Measurements from ENCODE around the gene GRIK4. TPM values are rescaled to one million over a fixed set of nuclear protein-coding genes. Genes with fewer than 3 reads are reported as not detected.

Gene GRIK4
- total and polyA plus RNA-seq, 8 donors = 0.06 to 0.31 TPM; not detected in 6

DNA sequence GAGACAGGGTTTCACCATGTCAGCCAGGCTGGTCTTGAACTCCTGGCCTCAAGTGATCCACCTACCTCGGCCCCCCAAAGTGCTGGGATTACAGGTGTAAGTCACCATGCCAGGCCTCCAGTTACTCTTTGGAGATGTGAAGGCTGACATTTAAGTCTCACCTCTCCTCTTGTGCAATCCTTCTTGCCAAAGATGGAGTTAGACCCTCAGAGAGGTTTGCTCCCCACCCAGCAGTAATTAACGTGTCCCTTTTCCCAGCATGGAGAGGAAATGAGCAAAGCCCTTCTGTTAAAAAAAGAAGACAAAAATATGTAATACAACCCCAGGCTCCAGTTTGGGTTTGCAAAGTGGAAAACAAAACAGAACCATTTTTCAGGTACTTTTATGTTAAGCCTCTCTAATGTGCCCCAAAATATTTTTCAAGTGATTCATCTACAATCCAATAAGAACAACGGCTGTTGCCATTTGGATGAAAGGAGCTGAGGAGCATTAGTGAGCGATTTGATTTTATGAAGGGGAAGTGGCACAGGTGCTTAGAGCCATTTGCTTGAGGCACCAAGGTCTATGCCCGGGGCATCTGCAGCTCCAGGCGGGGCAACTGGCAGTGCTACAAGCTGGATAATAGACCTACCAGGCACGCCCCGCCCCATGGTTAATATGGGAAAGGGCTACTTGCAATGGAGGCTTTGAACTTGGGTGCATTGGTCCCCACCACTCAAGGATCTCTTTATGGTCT is 57.2 kb downstream of the GRIK4 start:
- Histone ChIP-seq H3K36me3 (no peaks in the 10 kb centered on the region), H3K27me3 (peaks cover 6 to 58% (median 27%) of the 10 kb centered on the region in 3 donors), H3K9me3 (no peaks in the 10 kb centered on the region), H3K27ac (no peak overlapping the region), H3K4me1 (peaks cover 10 to 20% (median 14%) of the 10 kb centered on the region in 4 donors), H3K4me3 (no peak overlapping the region)
- no peak for DNase-seq
- intact Hi-C loops (cut with DNase I; ENCODE audit: low total_unique reads) = no loop called here
- WGBS, 5 donors = 74 to 90% (median 83%) methylated on average over 8 of the region's 8 CpGs
- TF ChIP-seq EP300 (IDR thresholded peaks at IDR 0.05) = no peak
- TF ChIP-seq POLR2A (IDR thresholded peaks at IDR 0.05) = no peak
- no peak for TF ChIP-seq POLR2AphosphoS5 (IDR thresholded peaks at IDR 0.05)
- TF ChIP-seq, protein P1, sequence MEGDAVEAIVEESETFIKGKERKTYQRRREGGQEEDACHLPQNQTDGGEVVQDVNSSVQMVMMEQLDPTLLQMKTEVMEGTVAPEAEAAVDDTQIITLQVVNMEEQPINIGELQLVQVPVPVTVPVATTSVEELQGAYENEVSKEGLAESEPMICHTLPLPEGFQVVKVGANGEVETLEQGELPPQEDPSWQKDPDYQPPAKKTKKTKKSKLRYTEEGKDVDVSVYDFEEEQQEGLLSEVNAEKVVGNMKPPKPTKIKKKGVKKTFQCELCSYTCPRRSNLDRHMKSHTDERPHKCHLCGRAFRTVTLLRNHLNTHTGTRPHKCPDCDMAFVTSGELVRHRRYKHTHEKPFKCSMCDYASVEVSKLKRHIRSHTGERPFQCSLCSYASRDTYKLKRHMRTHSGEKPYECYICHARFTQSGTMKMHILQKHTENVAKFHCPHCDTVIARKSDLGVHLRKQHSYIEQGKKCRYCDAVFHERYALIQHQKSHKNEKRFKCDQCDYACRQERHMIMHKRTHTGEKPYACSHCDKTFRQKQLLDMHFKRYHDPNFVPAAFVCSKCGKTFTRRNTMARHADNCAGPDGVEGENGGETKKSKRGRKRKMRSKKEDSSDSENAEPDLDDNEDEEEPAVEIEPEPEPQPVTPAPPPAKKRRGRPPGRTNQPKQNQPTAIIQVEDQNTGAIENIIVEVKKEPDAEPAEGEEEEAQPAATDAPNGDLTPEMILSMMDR (IDR thresholded peaks at IDR 0.05) = no peak

- DNase-seq = no peak
- Histone ChIP-seq H3K9me3 (no peaks in the 10 kb centered on the region), H3K27me3 (peaks cover 0 to 51% (median 16%) of the 10 kb centered on the region in 3 donors), H3K4me3 (no peak overlapping the region), H3K27ac (no peak overlapping the region), H3K36me3 (no peaks in the 10 kb centered on the region), H3K4me1 (peaks cover 2 to 8% (median 4%) of the 10 kb centered on the region in 4 donors)
- no peak for TF ChIP-seq POLR2A (IDR thresholded peaks at IDR 0.05)
- TF ChIP-seq, protein P1 (IDR thresholded peaks at IDR 0.05) = no peak
- TF ChIP-seq POLR2AphosphoS5 (IDR thresholded peaks at IDR 0.05) = no peak
- TF ChIP-seq EP300 (IDR thresholded peaks at IDR 0.05) = no peak
- 61 to 78% (median 69%) methylated on average over 7 of the region's 7 CpGs for WGBS, 5 donors
- intact Hi-C loops (cut with DNase I; ENCODE audit: low total_unique reads) = no loop called here
Observed at GRCh38 chr11:120569861-120570260, 58.3 kb downstream of the GRIK4 start.

DNA sequence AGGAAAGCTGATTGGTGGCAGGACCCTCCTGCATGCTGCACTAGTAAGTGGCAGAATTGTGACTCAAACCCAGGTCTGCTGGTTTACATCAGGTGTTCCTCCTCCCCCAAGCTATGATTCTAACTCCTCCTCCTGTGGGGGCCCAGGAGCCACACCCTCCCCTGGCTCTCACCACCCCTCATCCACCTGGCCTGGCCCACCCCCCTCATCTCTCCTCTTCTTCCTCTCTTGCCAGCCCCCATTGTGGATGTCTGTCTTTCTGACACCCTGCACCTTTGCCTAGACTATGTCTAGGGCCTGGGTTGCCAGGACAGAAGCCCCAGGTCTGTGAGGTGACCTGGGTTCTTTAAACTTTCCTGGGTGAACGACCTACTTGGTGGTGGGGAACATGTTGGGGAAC is 59.9 kb downstream of the GRIK4 start:
- Histone ChIP-seq H3K27ac (no peak overlapping the region), H3K4me3 (no peak overlapping the region), H3K27me3 (peaks cover 0 to 38% (median 4%) of the 10 kb centered on the region in 3 donors), H3K9me3 (no peaks in the 10 kb centered on the region), H3K4me1 (no peaks in the 10 kb centered on the region), H3K36me3 (no peaks in the 10 kb centered on the region)
- no peak for TF ChIP-seq POLR2AphosphoS5 (IDR thresholded peaks at IDR 0.05)
- TF ChIP-seq, protein P1 (IDR thresholded peaks at IDR 0.05) = no peak
- no peak for TF ChIP-seq POLR2A (IDR thresholded peaks at IDR 0.05)
- no peak for TF ChIP-seq EP300 (IDR thresholded peaks at IDR 0.05)
- intact Hi-C loops (cut with DNase I; ENCODE audit: low total_unique reads) = no loop called here
- 18 to 54% (median 39%) methylated on average over 1 of the region's 1 CpG for WGBS, 5 donors
- no peak for DNase-seq

DNA sequence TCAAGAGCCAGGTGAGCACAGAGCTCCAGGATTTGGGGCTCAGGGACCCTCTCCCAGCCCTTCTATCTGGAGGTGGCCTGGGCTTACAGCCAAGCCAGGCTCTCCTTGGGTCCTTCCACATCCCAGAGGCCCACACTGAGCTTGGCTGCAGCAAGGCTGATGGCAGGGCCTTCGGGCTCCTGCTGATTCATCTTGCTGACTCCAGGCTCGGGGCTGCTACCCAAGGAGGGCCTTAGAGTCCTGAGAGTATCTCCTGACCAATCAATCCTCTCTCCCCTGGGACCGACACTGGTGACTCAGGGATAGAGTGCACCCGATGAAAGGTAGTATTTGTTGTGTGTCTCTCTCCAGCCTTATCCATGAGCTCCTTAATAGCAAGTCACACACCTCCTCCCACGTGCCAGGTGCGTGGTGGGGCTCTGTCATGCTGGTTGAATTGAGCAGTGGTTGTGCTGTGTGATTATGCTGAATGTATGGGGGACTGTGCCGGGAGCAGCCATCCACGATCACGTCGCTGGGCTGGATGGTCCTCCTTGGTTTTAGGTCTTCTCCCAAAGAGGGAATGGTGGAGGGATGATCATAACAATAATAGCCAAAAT is 62.3 kb downstream of the GRIK4 start:
- Histone ChIP-seq H3K27me3 (peaks cover 0 to 39% (median 6%) of the 10 kb centered on the region in 3 donors), H3K4me3 (no peak overlapping the region), H3K9me3 (no peaks in the 10 kb centered on the region), H3K4me1 (no peaks in the 10 kb centered on the region), H3K27ac (no peak overlapping the region), H3K36me3 (no peaks in the 10 kb centered on the region)
- TF ChIP-seq POLR2A (IDR thresholded peaks at IDR 0.05) (no peak), POLR2AphosphoS5 (IDR thresholded peaks at IDR 0.05) (no peak), EP300 (IDR thresholded peaks at IDR 0.05) (no peak)
- TF ChIP-seq, protein P1 (IDR thresholded peaks at IDR 0.05) = no peak
- DNase-seq = no peak
- intact Hi-C loops (cut with DNase I; ENCODE audit: low total_unique reads) = no loop called here
- whole genome bisulfite sequencing, 5 donors = 75 to 90% (median 81%) methylated on average over 9 to 10 of the region's 10 CpGs
